GM19455 (cell line): ENCODE data around the gene ARHGAP15.

Experiments
- ATAC-seq: cut with Tn5 transposase; IDR thresholded peaks from one replicate; pipeline ENCODE4 v1.9.1; 2021; ENCODE audit not compliant: unreplicated experiment

Gene ARHGAP15

GRCh38 chr2:143144813-143145455, 15.7 kb downstream of the ARHGAP15 start:
- no peak for ATAC-seq

GRCh38 chr2:143146366-143146765, 17.1 kb downstream of the ARHGAP15 start:
- no peak for ATAC-seq

- ATAC-seq: no peak
Observed at GRCh38 chr2:143146815-143147530, 17.8 kb downstream of the ARHGAP15 start.

- ATAC-seq: no peak
Observed at GRCh38 chr2:143148011-143148410, 18.8 kb downstream of the ARHGAP15 start.

GRCh38 chr2:143148757-143149156, 19.5 kb downstream of the ARHGAP15 start:
- no peak for ATAC-seq

GRCh38 chr2:143150287-143150686, 21.1 kb downstream of the ARHGAP15 start:
- ATAC-seq: no peak

GRCh38 chr2:143151111-143151752, 22.0 kb downstream of the ARHGAP15 start:
- no peak for ATAC-seq

GRCh38 chr2:143152219-143152618, 23.0 kb downstream of the ARHGAP15 start:
- no peak for ATAC-seq

- no peak for ATAC-seq
Observed at GRCh38 chr2:143152637-143153036, 23.4 kb downstream of the ARHGAP15 start.

GRCh38 chr2:143155661-143156060, 26.4 kb downstream of the ARHGAP15 start:
- no peak for ATAC-seq

GRCh38 chr2:143157001-143157400, 27.8 kb downstream of the ARHGAP15 start:
- no peak for ATAC-seq

GRCh38 chr2:143157418-143157817, 28.2 kb downstream of the ARHGAP15 start:
- ATAC-seq: no peak

GRCh38 chr2:143158098-143158497, 28.9 kb downstream of the ARHGAP15 start:
- no peak for ATAC-seq

- ATAC-seq: no peak
Observed at GRCh38 chr2:143158551-143159485, 29.6 kb downstream of the ARHGAP15 start.

GRCh38 chr2:143159486-143159840, 30.2 kb downstream of the ARHGAP15 start:
- no peak for ATAC-seq

GRCh38 chr2:143160732-143161707, 31.8 kb downstream of the ARHGAP15 start:
- no peak for ATAC-seq

- peak; percentile 77 for ATAC-seq
Observed at GRCh38 chr2:143162123-143162837, 33.1 kb downstream of the ARHGAP15 start.

GRCh38 chr2:143162997-143163396, 33.8 kb downstream of the ARHGAP15 start:
- no peak for ATAC-seq

GRCh38 chr2:143163499-143163898, 34.3 kb downstream of the ARHGAP15 start:
- ATAC-seq: no peak
